ENCODE results near the gene SLC39A11.

Gene SLC39A11

DNA sequence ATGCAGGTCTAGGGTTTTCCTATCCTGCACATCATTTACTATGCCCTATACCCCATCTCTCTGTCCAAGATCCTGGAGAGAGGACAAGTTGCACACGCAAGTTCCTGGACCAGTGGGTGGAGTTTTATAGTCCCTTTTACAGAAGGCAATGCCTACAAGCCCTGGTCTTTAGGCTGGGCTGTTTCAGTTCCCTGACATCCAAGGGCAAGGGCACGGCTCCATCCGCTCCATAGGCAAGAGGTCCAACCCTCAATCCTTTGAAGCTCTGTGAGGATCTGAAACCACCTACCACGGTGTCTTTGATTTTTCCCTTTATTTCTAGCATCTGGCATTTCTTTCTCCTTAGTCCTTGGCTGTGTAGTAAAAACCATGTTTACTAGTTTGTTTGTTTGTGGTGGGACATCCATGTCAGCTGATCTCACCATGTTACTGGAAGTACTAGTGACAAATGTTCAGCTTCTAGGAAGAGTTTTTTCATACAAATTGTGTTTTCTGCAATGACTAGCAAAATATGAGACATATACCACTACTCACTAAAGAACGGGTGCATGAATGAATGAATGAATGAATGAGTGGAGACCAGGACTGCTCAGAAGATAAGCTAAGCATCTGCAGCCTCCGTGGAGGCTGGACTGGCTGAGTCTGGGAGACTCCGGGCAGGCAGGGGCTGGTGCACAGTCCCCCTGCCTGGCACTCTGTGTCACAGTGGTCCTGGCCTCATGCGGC is 359.4 kb downstream of the SLC39A11 start:
- no peak for TF ChIP-seq SPI1 (IDR thresholded peaks at IDR 0.05; ENCODE audit: low read depth, low read length)
- no peak for TF ChIP-seq TAF1 (IDR thresholded peaks at IDR 0.05; ENCODE audit: low read depth, low read length)
- no peak for TF ChIP-seq POLR2A (IDR thresholded peaks at IDR 0.05; ENCODE audit: low read depth, low read length)
- no peak for FAIRE-seq
- no peak for DNase-seq (ENCODE audit: insufficient read length, low spot score)

DNA sequence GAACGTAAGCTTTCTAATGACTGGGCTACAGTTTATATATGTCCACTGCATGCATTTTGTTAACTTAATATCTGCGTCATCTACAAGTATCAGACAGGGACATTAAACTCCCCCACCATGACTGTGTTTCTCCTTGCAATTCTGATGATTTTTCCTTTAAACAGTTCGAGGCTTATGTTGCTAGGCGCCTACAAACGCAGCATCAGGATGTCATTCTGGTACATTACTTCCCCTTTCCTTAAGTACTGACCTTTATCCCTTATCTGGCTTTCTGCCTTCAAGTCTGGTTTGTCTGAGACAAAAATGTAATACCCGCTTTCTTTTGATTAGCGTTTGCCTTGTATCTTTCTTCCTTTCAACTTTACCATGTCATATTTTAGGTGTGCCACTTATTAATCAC is 362.4 kb downstream of the SLC39A11 start:
- no peak for FAIRE-seq
- no peak for DNase-seq (ENCODE audit: insufficient read length, low spot score)
- TF ChIP-seq SPI1 (IDR thresholded peaks at IDR 0.05; ENCODE audit: low read depth, low read length) (no peak), PAX5 (IDR thresholded peaks at IDR 0.05; ENCODE audit: insufficient read depth, low read length, severe bottlenecking) (no peak), POLR2AphosphoS5 (IDR thresholded peaks at IDR 0.05; ENCODE audit: low read depth, low read length) (no peak), POU2F2 (IDR thresholded peaks at IDR 0.05; ENCODE audit: low read depth, low read length) (no peak)

DNA sequence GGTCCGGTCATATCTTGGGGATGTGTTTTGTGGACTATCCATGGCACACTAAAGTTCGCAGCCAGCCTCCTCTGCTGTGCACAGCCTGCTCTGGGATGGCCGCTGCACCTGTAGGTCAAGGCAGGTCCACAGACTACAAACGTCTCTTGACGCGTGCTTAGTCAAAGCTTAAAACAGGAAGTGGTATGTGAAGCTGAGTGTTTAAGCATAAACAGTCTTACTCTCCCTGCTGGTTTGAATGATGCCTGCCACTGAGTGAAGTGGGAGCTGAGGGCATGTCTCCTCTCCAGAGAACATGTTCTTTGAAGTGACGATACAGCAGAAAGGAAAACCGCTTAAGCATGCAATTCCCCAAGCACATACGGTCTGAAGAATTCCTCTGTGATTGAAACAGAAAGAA is 365.6 kb downstream of the SLC39A11 start:
- FAIRE-seq, result peak; percentile 94
- peak; percentile 47 for DNase-seq (ENCODE audit: insufficient read length, low spot score)
- TF ChIP-seq TAF1 (IDR thresholded peaks at IDR 0.05; ENCODE audit: low read depth, low read length) (no peak), POLR2A (IDR thresholded peaks at IDR 0.05; ENCODE audit: low read depth, low read length) (no peak; the same call in 1 of the 2 replicates), POU2F2 (IDR thresholded peaks at IDR 0.05; ENCODE audit: low read depth, low read length) (0 out of 2 replicates have a peak, but pooled peaks have one; percentile 33), POLR2AphosphoS5 (IDR thresholded peaks at IDR 0.05; ENCODE audit: low read depth, low read length) (no peak), PAX5 (IDR thresholded peaks at IDR 0.05; ENCODE audit: insufficient read depth, low read length, severe bottlenecking) (no peak), SPI1 (IDR thresholded peaks at IDR 0.05; ENCODE audit: low read depth, low read length) (peak; percentile 99)

DNA sequence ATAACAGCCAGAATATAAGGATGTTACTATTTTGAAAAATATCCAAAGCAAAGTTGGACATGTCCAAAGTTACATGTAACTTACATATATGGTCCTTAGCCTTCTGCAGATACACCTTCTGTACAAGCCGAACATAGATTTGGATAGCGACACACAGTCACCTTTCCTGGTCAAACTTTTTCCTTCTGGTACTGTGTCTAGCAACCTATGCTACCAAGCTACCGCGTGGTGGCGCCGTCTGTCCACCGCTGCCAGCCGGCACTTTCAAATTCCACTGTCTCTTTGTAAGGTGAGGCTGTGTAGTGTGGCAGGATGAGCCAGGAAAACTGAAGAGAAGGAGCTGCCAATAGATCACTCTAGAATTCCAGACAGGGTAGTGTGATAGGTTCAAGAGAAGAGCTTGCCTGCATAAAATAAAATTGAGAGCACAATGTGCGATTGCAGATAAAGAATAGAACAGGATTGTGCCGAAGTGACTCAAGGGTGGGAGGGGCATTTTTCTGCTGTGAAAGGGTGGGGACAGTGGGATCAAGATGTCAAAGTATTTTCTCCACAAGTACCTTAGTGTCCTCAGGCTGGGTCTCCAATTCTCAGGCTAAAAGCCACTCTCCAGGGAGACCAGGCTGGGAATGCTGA is 366.9 kb downstream of the SLC39A11 start:
- FAIRE-seq (no peak), DNase-seq (ENCODE audit: insufficient read length, low spot score) (peak; percentile 24)
- no peak for TF ChIP-seq POLR2AphosphoS5 (IDR thresholded peaks at IDR 0.05; ENCODE audit: low read depth, low read length)
- TF ChIP-seq TAF1 (IDR thresholded peaks at IDR 0.05; ENCODE audit: low read depth, low read length), result no peak
- no peak for TF ChIP-seq POLR2A (IDR thresholded peaks at IDR 0.05; ENCODE audit: low read depth, low read length)
- no peak for TF ChIP-seq SPI1 (IDR thresholded peaks at IDR 0.05; ENCODE audit: low read depth, low read length)
- no peak for TF ChIP-seq PAX5 (IDR thresholded peaks at IDR 0.05; ENCODE audit: insufficient read depth, low read length, severe bottlenecking)
- no peak for TF ChIP-seq POU2F2 (IDR thresholded peaks at IDR 0.05; ENCODE audit: low read depth, low read length)

DNA sequence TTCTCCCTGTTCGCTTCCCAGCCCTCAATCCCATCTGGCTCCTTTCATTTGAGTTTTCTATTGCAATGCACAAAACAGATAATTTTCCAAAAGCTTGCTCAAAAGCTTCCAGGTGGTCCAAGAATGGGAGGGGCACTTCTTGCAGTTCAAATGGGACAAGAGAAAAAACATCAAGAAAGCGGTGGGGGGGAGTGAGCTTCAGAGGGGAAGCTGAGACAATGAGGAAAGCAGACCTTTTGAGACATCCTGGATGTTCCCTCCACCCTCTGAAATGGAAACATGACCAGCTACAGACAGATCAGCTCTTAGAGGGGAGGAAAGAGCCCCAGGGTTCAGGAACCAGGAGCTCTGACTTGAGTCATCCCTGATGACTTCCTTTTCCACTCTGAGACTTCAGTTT is 368.2 kb downstream of the SLC39A11 start:
- TF ChIP-seq POU2F2 (IDR thresholded peaks at IDR 0.05; ENCODE audit: low read depth, low read length) (no peak), PAX5 (IDR thresholded peaks at IDR 0.05; ENCODE audit: insufficient read depth, low read length, severe bottlenecking) (no peak), SPI1 (IDR thresholded peaks at IDR 0.05; ENCODE audit: low read depth, low read length) (no peak), POLR2A (IDR thresholded peaks at IDR 0.05; ENCODE audit: low read depth, low read length) (no peak), TAF1 (IDR thresholded peaks at IDR 0.05; ENCODE audit: low read depth, low read length) (no peak), POLR2AphosphoS5 (IDR thresholded peaks at IDR 0.05; ENCODE audit: low read depth, low read length) (no peak)
- no peak for DNase-seq (ENCODE audit: insufficient read length, low spot score)

DNA sequence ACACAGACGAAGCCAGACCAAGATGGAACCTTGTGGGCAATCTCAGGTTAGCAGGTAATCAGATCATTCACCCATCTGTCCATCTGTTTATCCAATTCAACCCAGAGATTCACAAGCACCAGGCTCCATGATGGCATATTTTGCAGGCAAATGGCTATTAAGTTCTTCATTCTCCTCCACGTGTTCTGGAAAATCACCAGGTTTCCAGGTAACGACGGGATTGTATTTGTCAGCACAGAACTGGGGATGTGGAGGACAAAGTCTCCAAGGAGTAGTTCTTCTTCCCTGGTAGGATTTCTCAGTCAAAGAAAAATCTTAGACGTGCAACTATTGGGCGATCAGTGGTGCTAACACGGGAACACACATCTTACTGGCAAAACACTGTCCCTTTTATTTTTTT is 368.8 kb downstream of the SLC39A11 start:
- FAIRE-seq (no peak), DNase-seq (ENCODE audit: insufficient read length, low spot score) (no peak)
- TF ChIP-seq POLR2AphosphoS5 (IDR thresholded peaks at IDR 0.05; ENCODE audit: low read depth, low read length), result no peak
- no peak for TF ChIP-seq POU2F2 (IDR thresholded peaks at IDR 0.05; ENCODE audit: low read depth, low read length)
- TF ChIP-seq SPI1 (IDR thresholded peaks at IDR 0.05; ENCODE audit: low read depth, low read length), result no peak
- TF ChIP-seq PAX5 (IDR thresholded peaks at IDR 0.05; ENCODE audit: insufficient read depth, low read length, severe bottlenecking), result no peak
- no peak for TF ChIP-seq TAF1 (IDR thresholded peaks at IDR 0.05; ENCODE audit: low read depth, low read length)
- no peak for TF ChIP-seq POLR2A (IDR thresholded peaks at IDR 0.05; ENCODE audit: low read depth, low read length)

More for the DNA sequence above, 368.2 kb downstream of the SLC39A11 start:
- no peak for FAIRE-seq

DNA sequence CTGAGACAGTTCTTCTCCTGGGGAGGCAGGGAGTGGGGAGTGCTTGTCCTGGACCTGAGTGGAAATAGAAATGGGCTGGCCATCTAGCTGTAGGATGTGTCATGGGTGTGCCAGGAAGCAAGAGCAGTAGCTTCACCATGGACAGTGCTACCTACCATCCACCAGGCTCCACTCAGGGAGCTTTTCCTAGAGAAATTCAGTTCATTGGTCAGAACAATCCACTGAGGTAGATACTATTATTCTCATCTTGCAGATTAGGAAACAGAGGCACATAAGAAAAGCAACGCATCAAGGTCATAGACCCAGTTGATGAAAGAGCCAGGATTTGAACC is 372.0 kb downstream of the SLC39A11 start:
- FAIRE-seq (no peak), DNase-seq (ENCODE audit: insufficient read length, low spot score) (no peak)
- TF ChIP-seq POLR2AphosphoS5 (IDR thresholded peaks at IDR 0.05; ENCODE audit: low read depth, low read length) (no peak), SPI1 (IDR thresholded peaks at IDR 0.05; ENCODE audit: low read depth, low read length) (no peak), POU2F2 (IDR thresholded peaks at IDR 0.05; ENCODE audit: low read depth, low read length) (no peak), POLR2A (IDR thresholded peaks at IDR 0.05; ENCODE audit: low read depth, low read length) (no peak), PAX5 (IDR thresholded peaks at IDR 0.05; ENCODE audit: insufficient read depth, low read length, severe bottlenecking) (no peak), TAF1 (IDR thresholded peaks at IDR 0.05; ENCODE audit: low read depth, low read length) (no peak)

DNA sequence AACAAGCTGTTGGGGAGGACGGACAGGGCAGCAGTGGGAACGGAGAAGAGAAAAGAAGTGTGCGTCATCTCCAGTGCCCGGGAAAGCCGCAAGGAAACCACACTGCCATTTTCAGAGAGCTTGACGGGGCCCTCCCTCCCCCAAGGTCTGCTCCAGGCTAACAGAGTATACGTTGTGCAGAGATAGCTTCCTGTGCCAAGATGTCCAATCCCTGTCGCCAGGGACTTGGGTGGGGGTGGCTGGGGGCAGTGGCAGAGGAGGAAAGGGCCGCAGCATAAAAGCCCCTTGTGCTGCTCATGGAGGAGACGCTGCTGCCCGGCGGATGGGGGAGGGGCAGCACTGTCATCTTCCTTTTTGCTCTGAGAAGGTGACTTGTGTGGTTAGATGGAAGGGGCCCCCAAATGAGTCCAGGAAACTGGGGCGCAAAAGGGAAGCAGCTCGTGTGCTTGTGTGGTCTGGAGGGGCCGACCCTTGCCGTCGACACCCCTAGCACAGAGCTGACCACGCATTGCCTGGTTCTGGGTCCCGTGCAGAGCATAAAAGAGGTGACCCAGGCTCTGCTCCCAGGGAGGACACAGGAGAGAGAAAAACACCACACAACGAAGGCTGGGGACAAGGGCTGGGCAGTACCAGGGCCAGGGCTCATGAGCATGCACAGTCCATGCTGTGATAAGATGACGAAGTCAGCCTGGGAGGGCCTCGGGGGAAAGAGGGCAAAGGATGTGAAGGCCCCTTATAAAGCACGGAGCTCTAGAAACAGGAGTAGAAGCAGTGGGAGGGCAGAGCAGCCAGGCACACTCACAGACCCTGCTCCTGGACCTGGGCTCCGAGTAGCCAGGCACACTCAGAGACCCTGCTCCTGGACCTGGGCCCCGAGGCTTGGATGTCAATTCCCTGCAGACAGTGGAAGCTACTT is 372.7 kb downstream of the SLC39A11 start:
- no peak for TF ChIP-seq TAF1 (IDR thresholded peaks at IDR 0.05; ENCODE audit: low read depth, low read length)
- no peak for TF ChIP-seq POLR2AphosphoS5 (IDR thresholded peaks at IDR 0.05; ENCODE audit: low read depth, low read length)
- TF ChIP-seq POU2F2 (IDR thresholded peaks at IDR 0.05; ENCODE audit: low read depth, low read length), result no peak
- TF ChIP-seq POLR2A (IDR thresholded peaks at IDR 0.05; ENCODE audit: low read depth, low read length), result no peak
- TF ChIP-seq PAX5 (IDR thresholded peaks at IDR 0.05; ENCODE audit: insufficient read depth, low read length, severe bottlenecking), result no peak
- FAIRE-seq (no peak), DNase-seq (ENCODE audit: insufficient read length, low spot score) (no peak)

DNA sequence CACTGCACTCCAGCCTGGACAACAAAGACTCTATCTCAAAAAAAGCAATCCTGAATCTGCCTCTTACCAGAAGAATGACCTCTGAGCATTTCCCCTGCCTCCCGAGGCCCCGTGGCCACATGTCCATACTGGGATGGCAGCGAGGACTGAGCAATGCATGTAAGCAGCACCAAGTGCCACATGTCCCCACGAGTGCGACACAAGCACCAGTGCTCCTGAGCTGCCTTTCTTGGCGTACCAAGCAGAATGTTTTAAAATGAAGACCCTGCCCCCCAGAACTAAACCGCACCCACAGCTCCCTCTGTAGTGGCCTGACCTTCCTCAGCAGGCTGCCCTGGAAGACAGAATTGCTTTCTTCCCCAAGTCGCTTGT is 373.3 kb downstream of the SLC39A11 start:
- no peak for FAIRE-seq
- TF ChIP-seq PAX5 (IDR thresholded peaks at IDR 0.05; ENCODE audit: insufficient read depth, low read length, severe bottlenecking), result no peak
- TF ChIP-seq POU2F2 (IDR thresholded peaks at IDR 0.05; ENCODE audit: low read depth, low read length), result no peak
- no peak for TF ChIP-seq SPI1 (IDR thresholded peaks at IDR 0.05; ENCODE audit: low read depth, low read length)
- TF ChIP-seq POLR2AphosphoS5 (IDR thresholded peaks at IDR 0.05; ENCODE audit: low read depth, low read length), result no peak
- no peak for TF ChIP-seq TAF1 (IDR thresholded peaks at IDR 0.05; ENCODE audit: low read depth, low read length)
- no peak for TF ChIP-seq POLR2A (IDR thresholded peaks at IDR 0.05; ENCODE audit: low read depth, low read length)
- no peak for DNase-seq (ENCODE audit: insufficient read length, low spot score)

Measured in GM12891 (cell line).